ENCODE data around the gene FAT1. TPM values are rescaled to one million over a fixed set of nuclear protein-coding genes. Genes with fewer than 3 reads are reported as not detected.

FAT1 gene
- total RNA-seq, 4 donors from 2014 or later, result 2.3 to 9.7 (median 4.8) TPM

DNA sequence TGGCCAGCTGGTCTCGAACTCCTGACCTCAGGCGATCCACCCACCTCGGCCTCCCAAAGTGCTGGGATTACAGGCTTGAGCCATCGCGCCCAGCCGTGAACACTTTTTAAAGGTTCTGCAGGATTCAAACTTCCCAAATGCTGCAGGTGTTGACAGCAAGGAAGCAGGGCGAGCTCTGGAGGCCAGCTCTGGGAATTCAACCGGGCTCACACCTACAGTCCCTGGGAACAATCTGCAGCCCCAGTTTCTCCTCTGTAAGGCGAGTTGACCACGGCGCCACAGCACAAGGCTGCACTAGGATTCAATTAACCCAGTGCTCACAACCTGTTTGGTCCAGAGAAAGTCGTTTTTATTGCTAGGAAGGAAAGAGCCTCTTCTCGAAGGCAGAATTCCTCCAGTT, 169.9 kb downstream of the FAT1 start:
- ATAC-seq, result no peak
- no peak for DNase-seq
- Histone ChIP-seq H3K27me3 (peaks cover 0 to 22% (median 22%) of the 10 kb centered on the region in 3 donors), H3K4me1 (no peaks in the 10 kb centered on the region), H3K36me3 (no peaks in the 10 kb centered on the region), H3K9me3 (no peaks in the 10 kb centered on the region), H3K27ac (no peak overlapping the region), H3K4me3 (no peak overlapping the region)
- in situ Hi-C loops (cut with MboI; ENCODE audit: low sequenced_read_pairs in 4 of 4), result no loop called here
- intact Hi-C loops (cut with DNase I; ENCODE audit: low total_unique reads), result no loop called here
- TF ChIP-seq POLR2A (IDR thresholded peaks at IDR 0.05), result no peak
- TF ChIP-seq, protein P1, sequence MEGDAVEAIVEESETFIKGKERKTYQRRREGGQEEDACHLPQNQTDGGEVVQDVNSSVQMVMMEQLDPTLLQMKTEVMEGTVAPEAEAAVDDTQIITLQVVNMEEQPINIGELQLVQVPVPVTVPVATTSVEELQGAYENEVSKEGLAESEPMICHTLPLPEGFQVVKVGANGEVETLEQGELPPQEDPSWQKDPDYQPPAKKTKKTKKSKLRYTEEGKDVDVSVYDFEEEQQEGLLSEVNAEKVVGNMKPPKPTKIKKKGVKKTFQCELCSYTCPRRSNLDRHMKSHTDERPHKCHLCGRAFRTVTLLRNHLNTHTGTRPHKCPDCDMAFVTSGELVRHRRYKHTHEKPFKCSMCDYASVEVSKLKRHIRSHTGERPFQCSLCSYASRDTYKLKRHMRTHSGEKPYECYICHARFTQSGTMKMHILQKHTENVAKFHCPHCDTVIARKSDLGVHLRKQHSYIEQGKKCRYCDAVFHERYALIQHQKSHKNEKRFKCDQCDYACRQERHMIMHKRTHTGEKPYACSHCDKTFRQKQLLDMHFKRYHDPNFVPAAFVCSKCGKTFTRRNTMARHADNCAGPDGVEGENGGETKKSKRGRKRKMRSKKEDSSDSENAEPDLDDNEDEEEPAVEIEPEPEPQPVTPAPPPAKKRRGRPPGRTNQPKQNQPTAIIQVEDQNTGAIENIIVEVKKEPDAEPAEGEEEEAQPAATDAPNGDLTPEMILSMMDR (IDR thresholded peaks at IDR 0.05 in 4 of 5, conservative IDR thresholded peaks at IDR 0.05 in 1 of 5), result no peak

DNA sequence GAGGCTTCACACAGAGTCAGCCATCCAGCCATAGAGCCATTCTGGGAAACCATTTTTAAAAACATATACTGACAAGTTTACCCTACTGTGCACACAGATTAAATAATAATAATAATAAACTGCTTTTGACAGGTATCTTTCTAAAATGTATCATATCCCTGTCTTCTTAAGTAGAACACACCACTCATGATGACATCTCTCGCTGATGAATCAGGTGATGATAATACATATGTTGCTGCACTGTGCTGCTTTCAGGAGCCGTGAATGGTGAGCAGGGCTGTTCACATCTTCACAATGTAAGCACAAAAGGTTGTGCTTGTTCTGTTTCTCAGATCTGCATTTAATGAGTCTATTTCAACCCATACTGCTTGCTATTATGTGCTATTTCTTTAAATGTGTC, 171.8 kb downstream of the FAT1 start:
- peaks cover 0 to 22% (median 22%) of the 10 kb centered on the region in 3 donors for H3K27me3 ChIP-seq
- in situ Hi-C loops (cut with MboI; ENCODE audit: low sequenced_read_pairs in 4 of 4), result no loop called here

DNA sequence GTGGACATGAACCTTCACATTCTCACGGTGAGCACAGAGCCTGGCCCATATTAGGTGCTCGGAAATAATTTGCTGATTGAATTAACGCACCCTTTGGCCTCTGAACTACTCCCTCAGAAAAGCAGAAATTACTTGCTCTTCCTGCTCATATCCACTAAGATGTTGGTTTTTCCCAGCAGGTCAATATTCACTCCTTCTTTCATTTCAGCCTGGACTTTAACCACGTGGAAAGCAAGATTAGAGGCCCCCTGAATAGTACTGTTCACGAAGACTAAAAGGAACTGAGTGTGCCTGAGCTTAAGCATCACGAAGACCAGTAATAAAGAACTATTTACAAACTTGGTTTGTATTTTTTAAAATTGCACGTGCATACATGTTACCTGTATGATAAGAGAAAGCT, 178.2 kb downstream of the FAT1 start:
- Histone ChIP-seq H3K4me3 (no peak overlapping the region), H3K4me1 (no peaks in the 10 kb centered on the region), H3K27me3 (no peaks in the 10 kb centered on the region), H3K36me3 (no peaks in the 10 kb centered on the region), H3K9me3 (no peaks in the 10 kb centered on the region), H3K27ac (no peak overlapping the region)
- intact Hi-C loops (cut with DNase I; ENCODE audit: low total_unique reads) (no loop called here), in situ Hi-C loops (cut with MboI; ENCODE audit: low sequenced_read_pairs in 4 of 4) (no loop called here)
- no peak for TF ChIP-seq POLR2A (IDR thresholded peaks at IDR 0.05)
- TF ChIP-seq, protein P1 (IDR thresholded peaks at IDR 0.05 in 4 of 5, conservative IDR thresholded peaks at IDR 0.05 in 1 of 5), result no peak
- ATAC-seq, result no peak
- no peak for DNase-seq

More for the DNA sequence above, 171.8 kb downstream of the FAT1 start:
- DNase-seq (no peak), ATAC-seq (no peak)
- Histone ChIP-seq H3K4me1 (no peaks in the 10 kb centered on the region), H3K9me3 (no peaks in the 10 kb centered on the region), H3K4me3 (no peak overlapping the region), H3K27ac (no peak overlapping the region), H3K36me3 (no peaks in the 10 kb centered on the region)
- intact Hi-C loops (cut with DNase I; ENCODE audit: low total_unique reads), result no loop called here
- TF ChIP-seq, protein P1 (IDR thresholded peaks at IDR 0.05 in 4 of 5, conservative IDR thresholded peaks at IDR 0.05 in 1 of 5), result no peak
- no peak for TF ChIP-seq POLR2A (IDR thresholded peaks at IDR 0.05)

DNA sequence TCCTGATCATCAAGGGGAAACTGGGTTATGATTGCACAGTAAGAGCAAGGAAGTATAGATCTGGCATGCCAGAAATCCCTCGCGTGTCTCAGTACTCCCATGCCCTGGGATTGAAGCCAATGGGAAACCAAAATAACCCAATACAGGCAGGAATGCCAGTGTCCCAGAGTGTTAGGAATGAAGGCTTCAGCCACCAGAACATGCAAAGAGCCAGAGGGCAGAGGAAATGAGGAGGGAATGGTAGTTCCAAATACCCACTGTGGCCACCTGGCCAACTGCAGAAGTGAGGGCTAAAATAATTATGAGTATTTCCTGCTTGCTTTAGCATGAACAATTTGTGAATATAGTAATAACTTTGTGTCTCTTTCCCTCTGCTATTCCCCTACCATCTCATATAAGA, 180.4 kb downstream of the FAT1 start:
- Histone ChIP-seq H3K27ac (no peak overlapping the region), H3K9me3 (no peaks in the 10 kb centered on the region), H3K36me3 (no peaks in the 10 kb centered on the region), H3K4me1 (no peaks in the 10 kb centered on the region), H3K27me3 (no peaks in the 10 kb centered on the region), H3K4me3 (no peak overlapping the region)
- intact Hi-C loops (cut with DNase I; ENCODE audit: low total_unique reads), result no loop called here
- DNase-seq, result no peak
- in situ Hi-C loops (cut with MboI; ENCODE audit: low sequenced_read_pairs in 4 of 4), result no loop called here
- no peak for ATAC-seq
- no peak for TF ChIP-seq POLR2A (IDR thresholded peaks at IDR 0.05)
- TF ChIP-seq, protein P1 (IDR thresholded peaks at IDR 0.05 in 4 of 5, conservative IDR thresholded peaks at IDR 0.05 in 1 of 5), result no peak

DNA sequence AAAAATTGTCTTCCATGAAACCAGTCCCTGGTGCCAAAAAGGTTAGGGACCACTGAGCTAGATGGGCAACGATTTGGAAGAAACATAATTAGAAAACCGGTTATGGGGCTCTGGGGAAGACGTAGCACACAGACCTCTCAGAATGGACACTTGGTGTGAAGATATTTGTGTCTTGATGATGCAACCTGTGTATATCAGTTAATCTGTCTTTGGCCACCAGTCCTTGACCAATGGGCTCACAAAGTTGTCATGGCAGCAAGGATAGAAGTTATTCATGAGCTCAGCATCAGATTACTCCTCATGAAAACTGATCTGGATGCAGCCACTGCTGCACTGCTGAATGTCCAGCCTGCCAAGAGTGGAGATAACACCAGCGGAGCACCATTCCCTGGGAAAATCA, 181.9 kb downstream of the FAT1 start:
- H3K4me1 ChIP-seq, result no peaks in the 10 kb centered on the region
- in situ Hi-C loops (cut with MboI; ENCODE audit: low sequenced_read_pairs in 4 of 4) (no loop called here), intact Hi-C loops (cut with DNase I; ENCODE audit: low total_unique reads) (no loop called here)
- no peak overlapping the region for H3K27ac ChIP-seq
- DNase-seq (no peak), ATAC-seq (no peak)
- no peaks in the 10 kb centered on the region for H3K36me3 ChIP-seq
- TF ChIP-seq, protein P1 (IDR thresholded peaks at IDR 0.05 in 4 of 5, conservative IDR thresholded peaks at IDR 0.05 in 1 of 5), result no peak
- TF ChIP-seq POLR2A (IDR thresholded peaks at IDR 0.05), result no peak
- H3K4me3 ChIP-seq, result no peak overlapping the region
- H3K27me3 ChIP-seq, result no peaks in the 10 kb centered on the region
- no peaks in the 10 kb centered on the region for H3K9me3 ChIP-seq

Measured in gastrocnemius medialis (tissue), 4 donors.